Measurements from ENCODE around the gene SH2B2. TPM values are rescaled to one million over a fixed set of nuclear protein-coding genes. Genes with fewer than 3 reads are reported as not detected.

SH2B2 gene
- total and polyA plus RNA-seq, 2 experiments from 2014 or later, result 13.1 to 17.4 TPM

DNA sequence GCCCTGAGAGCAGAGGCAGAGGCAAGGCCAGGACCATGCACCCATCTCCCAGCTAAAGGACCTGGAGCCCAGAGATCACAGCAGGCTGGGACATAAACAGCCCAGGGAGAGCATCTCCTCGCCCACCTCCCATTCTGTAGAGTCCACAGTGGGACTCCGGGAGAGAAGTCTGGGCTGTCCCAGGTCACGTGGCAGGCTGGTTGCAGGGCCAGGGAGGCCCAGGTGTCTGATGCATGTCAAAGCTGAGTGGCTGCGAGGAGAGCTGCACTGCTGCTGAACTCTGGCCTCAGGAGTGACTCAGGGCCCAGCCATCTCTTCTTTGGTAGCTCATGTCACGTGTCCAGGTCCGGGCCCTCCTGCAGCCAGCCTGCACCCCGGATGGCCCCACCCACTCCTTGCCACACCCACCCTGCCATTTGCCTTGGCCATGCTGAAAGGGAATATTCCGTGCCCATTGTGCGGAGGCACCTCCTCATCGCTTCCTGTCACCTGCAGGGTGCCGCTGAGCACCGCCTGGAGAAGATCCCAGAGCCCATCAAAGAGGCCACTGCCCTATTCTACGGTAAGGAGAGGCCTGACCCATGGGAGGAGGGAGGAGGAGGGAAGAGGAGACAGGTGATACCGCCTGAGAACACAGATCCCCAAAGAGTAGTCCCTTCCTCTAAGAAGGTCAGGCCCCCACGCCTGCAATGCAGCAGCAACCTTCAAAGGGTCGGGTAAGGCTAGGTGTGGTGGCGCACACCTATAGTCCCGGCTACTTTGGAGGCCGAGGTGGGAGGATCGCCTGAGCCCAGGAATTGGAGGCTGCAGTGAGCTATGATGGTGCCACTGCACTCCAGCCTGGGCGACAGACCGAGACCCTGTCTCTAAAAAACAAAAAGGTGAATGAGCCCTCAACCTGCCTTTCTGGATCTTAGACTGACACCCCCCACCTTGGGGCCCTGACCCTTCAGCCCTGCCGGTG is 12.6 kb upstream of the SH2B2 start:
- Histone ChIP-seq H3K4me3 (no peak overlapping the region), H3K4me1 (ENCODE audit: low read depth) (no peaks in the 10 kb centered on the region), H3K36me3 (no peaks in the 10 kb centered on the region), H3K27ac (no peak overlapping the region), H3K9me3 (ENCODE audit: low read depth) (no peaks in the 10 kb centered on the region), H3K27me3 (no peaks in the 10 kb centered on the region)
- DNase-seq (ENCODE audit: low read depth in 1 of 2, low spot score in 1 of 2), result peak; percentile 36 to 51
- TF ChIP-seq, protein P1, sequence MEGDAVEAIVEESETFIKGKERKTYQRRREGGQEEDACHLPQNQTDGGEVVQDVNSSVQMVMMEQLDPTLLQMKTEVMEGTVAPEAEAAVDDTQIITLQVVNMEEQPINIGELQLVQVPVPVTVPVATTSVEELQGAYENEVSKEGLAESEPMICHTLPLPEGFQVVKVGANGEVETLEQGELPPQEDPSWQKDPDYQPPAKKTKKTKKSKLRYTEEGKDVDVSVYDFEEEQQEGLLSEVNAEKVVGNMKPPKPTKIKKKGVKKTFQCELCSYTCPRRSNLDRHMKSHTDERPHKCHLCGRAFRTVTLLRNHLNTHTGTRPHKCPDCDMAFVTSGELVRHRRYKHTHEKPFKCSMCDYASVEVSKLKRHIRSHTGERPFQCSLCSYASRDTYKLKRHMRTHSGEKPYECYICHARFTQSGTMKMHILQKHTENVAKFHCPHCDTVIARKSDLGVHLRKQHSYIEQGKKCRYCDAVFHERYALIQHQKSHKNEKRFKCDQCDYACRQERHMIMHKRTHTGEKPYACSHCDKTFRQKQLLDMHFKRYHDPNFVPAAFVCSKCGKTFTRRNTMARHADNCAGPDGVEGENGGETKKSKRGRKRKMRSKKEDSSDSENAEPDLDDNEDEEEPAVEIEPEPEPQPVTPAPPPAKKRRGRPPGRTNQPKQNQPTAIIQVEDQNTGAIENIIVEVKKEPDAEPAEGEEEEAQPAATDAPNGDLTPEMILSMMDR (IDR thresholded peaks at IDR 0.05; ENCODE audit: low read depth, low read length), result no peak

DNA sequence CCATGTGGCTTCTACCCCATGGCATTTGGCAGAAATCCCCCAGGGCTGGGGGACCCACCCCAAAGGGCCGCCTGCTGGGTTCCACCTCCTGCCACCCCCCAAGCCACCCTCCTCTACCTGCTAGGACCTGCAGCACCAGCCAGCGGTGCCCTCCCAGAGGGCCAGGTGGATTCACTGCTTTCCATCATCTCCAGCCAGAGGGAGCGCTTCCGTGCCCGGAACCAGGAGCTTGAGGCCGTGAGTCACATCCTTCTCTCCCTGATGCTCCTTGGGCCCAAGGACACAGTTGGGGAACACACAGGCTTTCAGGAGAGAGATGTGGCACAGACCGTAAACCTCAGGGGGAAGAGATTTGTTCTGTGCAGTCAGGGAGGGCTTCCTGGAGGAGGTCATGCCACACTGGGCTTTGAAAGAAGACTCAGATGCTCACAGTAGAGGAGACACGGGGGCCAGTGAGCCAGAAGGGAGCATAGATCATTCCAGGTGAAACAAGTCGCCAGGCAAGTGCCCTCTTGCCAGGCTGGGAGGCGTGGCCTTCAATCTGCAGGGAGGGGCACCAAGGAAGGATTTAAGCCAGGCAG is 11.5 kb upstream of the SH2B2 start:
- no peaks in the 10 kb centered on the region for H3K36me3 ChIP-seq
- H3K27ac ChIP-seq, result no peak overlapping the region
- H3K27me3 ChIP-seq, result no peaks in the 10 kb centered on the region
- no peaks in the 10 kb centered on the region for H3K4me1 ChIP-seq (ENCODE audit: low read depth)
- H3K9me3 ChIP-seq (ENCODE audit: low read depth), result no peaks in the 10 kb centered on the region
- no peak overlapping the region for H3K4me3 ChIP-seq
- TF ChIP-seq, protein P1 (IDR thresholded peaks at IDR 0.05; ENCODE audit: low read depth, low read length), result no peak
- no peak for DNase-seq (ENCODE audit: low read depth in 1 of 2, low spot score in 1 of 2)

DNA sequence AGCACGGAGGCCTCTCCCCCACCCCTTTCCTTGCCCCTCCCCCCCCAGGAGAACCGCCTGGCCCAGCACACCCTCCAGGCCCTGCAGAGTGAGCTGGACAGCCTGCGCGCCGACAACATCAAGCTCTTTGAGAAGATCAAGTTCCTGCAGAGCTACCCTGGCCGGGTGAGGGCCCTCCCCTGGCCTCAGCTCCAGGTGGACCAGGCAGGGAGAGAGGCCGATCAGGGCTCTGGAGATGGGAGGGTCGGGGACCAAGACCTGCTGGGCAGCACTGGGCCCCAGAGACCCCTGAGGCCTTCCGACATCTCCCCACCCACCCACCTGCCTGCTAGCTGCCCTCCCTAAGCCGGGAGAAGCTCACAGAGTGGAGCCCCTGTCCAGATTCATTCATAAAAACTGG is 8.8 kb upstream of the SH2B2 start:
- TF ChIP-seq, protein P1 (IDR thresholded peaks at IDR 0.05; ENCODE audit: low read depth, low read length), result no peak
- Histone ChIP-seq H3K9me3 (ENCODE audit: low read depth) (no peaks in the 10 kb centered on the region), H3K4me1 (ENCODE audit: low read depth) (no peaks in the 10 kb centered on the region), H3K4me3 (no peak overlapping the region), H3K27me3 (no peaks in the 10 kb centered on the region), H3K36me3 (no peaks in the 10 kb centered on the region), H3K27ac (no peak overlapping the region)
- no peak for DNase-seq (ENCODE audit: low read depth in 1 of 2, low spot score in 1 of 2)

DNA sequence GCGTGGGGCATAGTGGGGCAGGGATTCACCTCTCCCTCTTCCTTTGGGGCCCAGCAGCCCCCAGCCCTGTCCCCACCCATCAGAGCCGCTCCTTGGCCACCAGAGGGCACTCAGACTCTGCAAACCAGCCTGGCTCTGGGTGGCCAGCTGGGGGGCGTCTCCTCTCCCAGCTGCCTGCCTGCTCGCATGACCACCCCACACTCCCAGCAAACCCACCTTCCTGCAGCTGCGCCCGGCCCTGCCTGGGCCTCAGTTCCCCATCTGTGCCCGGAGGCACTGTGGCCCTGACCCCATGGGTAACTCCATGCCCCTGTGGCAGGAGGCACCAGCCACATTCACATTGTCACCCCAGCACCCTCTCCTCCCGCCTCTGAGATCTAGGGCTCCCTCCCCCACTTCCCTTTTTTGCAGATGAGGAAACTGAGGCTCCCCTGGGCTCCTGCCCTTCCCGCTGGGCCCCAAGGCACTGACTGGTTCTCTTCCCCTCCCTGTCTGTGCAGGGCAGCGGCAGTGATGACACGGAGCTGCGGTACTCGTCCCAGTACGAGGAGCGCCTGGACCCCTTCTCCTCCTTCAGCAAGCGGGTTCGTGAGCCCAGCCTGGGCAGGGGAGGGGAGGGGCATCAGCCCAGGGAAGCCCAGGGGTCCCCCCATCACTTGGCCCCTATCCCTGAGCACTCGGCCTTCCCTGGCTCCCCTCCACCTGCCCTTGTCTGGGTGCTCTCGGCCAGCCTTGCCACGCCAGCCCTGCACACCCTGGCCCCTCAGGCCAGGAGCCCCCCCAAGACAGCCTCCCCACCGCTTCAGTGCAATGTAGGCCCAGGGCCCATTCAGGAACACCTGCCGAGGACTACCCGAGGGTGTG is 6.9 kb upstream of the SH2B2 start:
- Histone ChIP-seq H3K4me1 (ENCODE audit: low read depth) (no peaks in the 10 kb centered on the region), H3K9me3 (ENCODE audit: low read depth) (no peaks in the 10 kb centered on the region), H3K4me3 (no peak overlapping the region), H3K27me3 (no peaks in the 10 kb centered on the region), H3K27ac (no peak overlapping the region), H3K36me3 (no peaks in the 10 kb centered on the region)
- TF ChIP-seq, protein P1 (IDR thresholded peaks at IDR 0.05; ENCODE audit: low read depth, low read length), result peak; percentile 83
- peak; percentile 70 to 78 for DNase-seq (ENCODE audit: low read depth in 1 of 2, low spot score in 1 of 2)

DNA sequence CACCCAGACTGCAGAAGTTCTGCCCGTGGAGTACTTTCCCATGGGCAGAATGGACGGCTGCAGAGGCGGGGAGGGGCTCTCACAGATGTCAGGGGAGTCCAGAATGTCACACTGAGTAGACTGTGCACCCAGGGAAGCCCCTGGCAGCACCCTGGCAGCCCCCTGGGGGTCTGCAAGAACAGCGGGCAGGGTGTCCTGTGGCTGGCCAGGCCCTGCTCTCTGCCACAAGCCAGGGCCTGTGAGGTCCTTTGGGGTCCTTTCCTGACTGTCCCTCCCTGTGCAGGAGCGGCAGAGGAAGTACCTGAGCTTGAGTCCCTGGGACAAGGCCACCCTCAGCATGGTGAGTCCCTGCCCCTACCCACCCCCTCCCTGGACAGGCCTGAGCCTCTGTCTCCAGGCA is 6.1 kb upstream of the SH2B2 start:
- H3K9me3 ChIP-seq (ENCODE audit: low read depth), result no peaks in the 10 kb centered on the region
- no peaks in the 10 kb centered on the region for H3K27me3 ChIP-seq
- no peak overlapping the region for H3K27ac ChIP-seq
- no peaks in the 10 kb centered on the region for H3K36me3 ChIP-seq
- H3K4me3 ChIP-seq, result no peak overlapping the region
- no peaks in the 10 kb centered on the region for H3K4me1 ChIP-seq (ENCODE audit: low read depth)
- DNase-seq (ENCODE audit: low read depth in 1 of 2, low spot score in 1 of 2), result no peak
- TF ChIP-seq, protein P1 (IDR thresholded peaks at IDR 0.05; ENCODE audit: low read depth, low read length), result no peak
